OCI-LY1 (cell line): ENCODE measurements around the gene RTF2.

Source experiments
- H2AFZ ChIP-seq: fragments of 200-600 bp; sonication (generic), shearing (Covaris generic); 2 replicates; pipeline ENCODE4 v1.6.0; 2014; ENCODE audit warnings: antibody characterized with exemption, mild to moderate bottlenecking, low read length
- H3F3A ChIP-seq: fragments of 200-600 bp; sonication (generic), shearing (Covaris generic); 2 replicates; pipeline ENCODE4 v1.6.0; 2014; ENCODE audit warnings: mild to moderate bottlenecking, antibody characterized with exemption, low read length, moderate library complexity; ENCODE audit not compliant: insufficient read depth
- H3K27ac ChIP-seq: fragments of 200-600 bp; sonication (generic); 2 replicates; pipeline ENCODE4 v1.5.1; 2014; ENCODE audit warnings: low read length, mixed run types, mild to moderate bottlenecking, low read depth; ENCODE audit not compliant: poor library complexity, severe bottlenecking
- H3K27me3 ChIP-seq: fragments of 200-600 bp; sonication (generic); 2 replicates; pipeline ENCODE4 v1.6.0; 2014; ENCODE audit warnings: antibody characterized with exemption, mild to moderate bottlenecking, low read length, moderate library complexity; ENCODE audit not compliant: insufficient read depth
- H3K36me3 ChIP-seq: fragments of 200-600 bp; sonication (generic); 2 replicates; pipeline ENCODE4 v1.6.1; 2014; ENCODE audit warnings: mild to moderate bottlenecking, antibody characterized with exemption, low read length, moderate library complexity, mixed read lengths; ENCODE audit not compliant: insufficient read depth
- H3K4me1 ChIP-seq: fragments of 200-600 bp; sonication (generic); 2 replicates; pipeline ENCODE4 v1.5.1; 2014; ENCODE audit warnings: mild to moderate bottlenecking, low read length, moderate library complexity; ENCODE audit not compliant: insufficient read depth, severe bottlenecking
- H3K4me2 ChIP-seq: fragments of 200-600 bp; sonication (generic), shearing (Covaris generic); 2 replicates; pipeline ENCODE4 v1.6.1; 2014; ENCODE audit warnings: low read length
- H3K4me3 ChIP-seq: fragments of 200-600 bp; sonication (generic); 2 replicates; pipeline ENCODE4 v1.5.1; 2014; ENCODE audit warnings: low read length, low read depth, mild to moderate bottlenecking, mixed read lengths; ENCODE audit not compliant: poor library complexity, severe bottlenecking
- H3K79me2 ChIP-seq: fragments of 200-600 bp; shearing (Covaris generic); 2 replicates; pipeline ENCODE4 v1.6.1; 2016; ENCODE audit warnings: mixed run types, low read length, mixed read lengths; ENCODE audit not compliant: insufficient read depth
- H3K9ac ChIP-seq: fragments of 200-600 bp; sonication (generic), shearing (Covaris generic); 2 replicates; pipeline ENCODE4 v1.6.1; 2014; ENCODE audit warnings: mild to moderate bottlenecking, low read length, mixed read lengths
- H3K9me2 ChIP-seq: fragments of 200-600 bp; sonication (generic), shearing (Covaris generic); 2 replicates; pipeline ENCODE4 v1.6.1; 2014; ENCODE audit warnings: low read depth, mild to moderate bottlenecking, low read length, mixed read lengths
- H3K9me3 ChIP-seq: fragments of 200-600 bp; shearing (Covaris generic); 2 replicates; pipeline ENCODE4 v1.6.1; 2014; ENCODE audit warnings: low read length, mixed read lengths
- H4K20me1 ChIP-seq: fragments of 200-600 bp; sonication (generic), shearing (Covaris generic); 2 replicates; pipeline ENCODE4 v1.6.0; 2016; ENCODE audit warnings: mild to moderate bottlenecking, low read length; ENCODE audit not compliant: insufficient read depth
- CTCF ChIP-seq: fragments of 200-600 bp; sonication (generic), shearing (Covaris generic); IDR thresholded peaks from 2 replicates; pipeline ENCODE4 v1.5.1; 2017; ENCODE audit warnings: mild to moderate bottlenecking, antibody characterized with exemption, low read length, moderate library complexity, mixed read lengths
- EZH2 ChIP-seq: fragments of 200-600 bp; sonication (generic), shearing (Covaris generic); IDR thresholded peaks from 2 replicates; pipeline ENCODE4 v1.8.0; 2017; ENCODE audit warnings: borderline replicate concordance, mixed run types, mild to moderate bottlenecking, antibody characterized with exemption, low read length, moderate library complexity, mixed read lengths

Gene RTF2

GRCh38 chr20:56463428-56463827 is 5.0 kb upstream of the RTF2 start:
- no peaks in the 10 kb centered on the region for H3K79me2 ChIP-seq
- H3K9me2 ChIP-seq: no peaks in the 10 kb centered on the region
- H3K4me2 ChIP-seq: no peak overlapping the region
- no peaks in the 10 kb centered on the region for H3K9me3 ChIP-seq
- no peak overlapping the region for H3K9ac ChIP-seq
- peaks cover 3% of the 10 kb centered on the region for H3K4me1 ChIP-seq
- 0 out of 2 replicates have a peak, but pooled peaks cover 3% of the 10 kb centered on the region for H3K27me3 ChIP-seq
- no peak overlapping the region for H2AFZ ChIP-seq
- no peaks in the 10 kb centered on the region for H3F3A ChIP-seq
- no peak overlapping the region for H3K27ac ChIP-seq
- no peaks in the 10 kb centered on the region for H3K36me3 ChIP-seq
- TF ChIP-seq CTCF: no peak
- TF ChIP-seq EZH2: no peak
- H4K20me1 ChIP-seq: no peaks in the 10 kb centered on the region
- H3K4me3 ChIP-seq: no peak overlapping the region

- Histone ChIP-seq H3K4me1 (peaks cover 18% of the 10 kb centered on the region), H3K4me2 (no peak overlapping the region)
These were observed 2.4 kb upstream of the RTF2 start for GRCh38 chr20:56465997-56466396.

GRCh38 chr20:56467968-56468315 is 485 bp upstream of the RTF2 start:
- H3K79me2 ChIP-seq: peaks cover 23% of the 10 kb centered on the region
- TF ChIP-seq CTCF (no peak), EZH2 (no peak)
- peaks cover 18% of the 10 kb centered on the region for H3K4me1 ChIP-seq
- H3K9me2 ChIP-seq: no peaks in the 10 kb centered on the region
- peak overlapping the region; percentile 99 for H3K4me3 ChIP-seq
- H3K4me2 ChIP-seq: peak overlapping the region; percentile 81
- H4K20me1 ChIP-seq: no peaks in the 10 kb centered on the region
- peaks cover 2% of the 10 kb centered on the region; the same call in 1 of the 2 replicates for H3K36me3 ChIP-seq
- H3F3A ChIP-seq: no peaks in the 10 kb centered on the region
- no peaks in the 10 kb centered on the region for H3K27me3 ChIP-seq
- no peak overlapping the region for H3K27ac ChIP-seq
- peak overlapping the region; percentile 35; the same call in 1 of the 2 replicates for H3K9ac ChIP-seq
- no peaks in the 10 kb centered on the region for H3K9me3 ChIP-seq
- H2AFZ ChIP-seq: peak overlapping the region; percentile 39

More at GRCh38 chr20:56465997-56466396, 2.4 kb upstream of the RTF2 start:
- no peak overlapping the region for H2AFZ ChIP-seq
- H4K20me1 ChIP-seq: no peaks in the 10 kb centered on the region
- no peaks in the 10 kb centered on the region for H3K9me3 ChIP-seq
- H3F3A ChIP-seq: no peaks in the 10 kb centered on the region
- H3K36me3 ChIP-seq: no peaks in the 10 kb centered on the region
- H3K4me3 ChIP-seq: no peak overlapping the region
- no peaks in the 10 kb centered on the region for H3K27me3 ChIP-seq
- H3K27ac ChIP-seq: no peak overlapping the region
- H3K79me2 ChIP-seq: peaks cover 23% of the 10 kb centered on the region
- no peak for TF ChIP-seq EZH2
- no peak for TF ChIP-seq CTCF
- no peaks in the 10 kb centered on the region for H3K9me2 ChIP-seq
- no peak overlapping the region for H3K9ac ChIP-seq
